Left lung (tissue), 10 donors: ENCODE measurements around the gene RAET1L. TPM values are rescaled to one million over a fixed set of nuclear protein-coding genes. Genes with fewer than 3 reads are reported as not detected.

Experiments
- ATAC-seq: fragments of 200-7000 bp; cut with Tn5 transposase; one replicate; pipeline ENCODE4 v1.9.1; 2020; ENCODE audit warnings: moderate library complexity
- DNase-seq, 4 donors: peaks; one replicate each; pipeline ENCODE4 v3.0.0-alpha.2; 2013 to 2020
- H3K27ac ChIP-seq, 2 donors: fragments of 200-600 bp; sonication (generic) in 1 of 2; one replicate each; pipeline versions ENCODE4 v1.5.0 to v1.8.0; 2020 to 2021
- H3K27me3 ChIP-seq, 2 donors: fragments of 200-600 bp; sonication (generic) in 1 of 2; one replicate each; pipeline versions ENCODE4 v1.5.0 to v1.8.0; 2020 to 2021
- H3K36me3 ChIP-seq, 2 donors: fragments of 200-600 bp; sonication (generic) in 1 of 2; one replicate each; pipeline versions ENCODE4 v1.5.0 to v1.8.0; 2020 to 2021
- H3K4me1 ChIP-seq, 2 donors: fragments of 200-600 bp; one replicate each; pipeline ENCODE4 v1.8.0; 2021
- H3K4me3 ChIP-seq, 2 donors: fragments of 200-600 bp; sonication (generic) in 1 of 2; one replicate each; pipeline versions ENCODE4 v1.5.0 to v1.8.0; 2020 to 2021; ENCODE audit warnings: mild to moderate bottlenecking in 1 of 2
- H3K9me3 ChIP-seq, 2 donors: fragments of 200-600 bp; sonication (generic) in 1 of 2; one replicate each; pipeline versions ENCODE4 v1.5.0 to v1.8.0; 2020 to 2021
- intact Hi-C, 2 donors: fragments of 100-400 bp; cut with DNase I; formaldehyde crosslinking; loops; one replicate each; pipeline versions ENCODE4 v1.11.2 to v1.14.2; 2022
- polyA plus RNA-seq, 6 donors: library from polyadenylated mRNA; unstranded; fragments of 120-200 nt; gene quantifications; one replicate each; pipeline ENCODE4 v1.2.1, GENCODE V29; 2013; ENCODE audit not compliant: insufficient read length in 6 of 6
- total RNA-seq, 2 donors: library from RNA; stranded (reverse); fragmentation: NEBNext Ultra II Directional; extraction: Animal tissue kit (Norgen Biotek cat#: 25700); gene quantifications; one replicate each; pipeline ENCODE4 v1.2.1, GENCODE V29; 2021
- TF ChIP-seq, protein P1 (sequence below), 2 donors: fragments of 200-600 bp; sonication (generic) in 1 of 2; IDR thresholded peaks; one replicate each; pipeline versions ENCODE4 v1.5.0 to v1.8.0; 2021; ENCODE audit warnings: antibody characterized with exemption in 2 of 2
- donor health status: DM: no; HTN: yes; CAD: no.
- donor health status: DM: no; HTN: no; CAD: no.

Gene RAET1L
- total and polyA plus RNA-seq, 8 donors, result 0.15 to 0.58 (median 0.17) TPM; not detected in 5

DNA sequence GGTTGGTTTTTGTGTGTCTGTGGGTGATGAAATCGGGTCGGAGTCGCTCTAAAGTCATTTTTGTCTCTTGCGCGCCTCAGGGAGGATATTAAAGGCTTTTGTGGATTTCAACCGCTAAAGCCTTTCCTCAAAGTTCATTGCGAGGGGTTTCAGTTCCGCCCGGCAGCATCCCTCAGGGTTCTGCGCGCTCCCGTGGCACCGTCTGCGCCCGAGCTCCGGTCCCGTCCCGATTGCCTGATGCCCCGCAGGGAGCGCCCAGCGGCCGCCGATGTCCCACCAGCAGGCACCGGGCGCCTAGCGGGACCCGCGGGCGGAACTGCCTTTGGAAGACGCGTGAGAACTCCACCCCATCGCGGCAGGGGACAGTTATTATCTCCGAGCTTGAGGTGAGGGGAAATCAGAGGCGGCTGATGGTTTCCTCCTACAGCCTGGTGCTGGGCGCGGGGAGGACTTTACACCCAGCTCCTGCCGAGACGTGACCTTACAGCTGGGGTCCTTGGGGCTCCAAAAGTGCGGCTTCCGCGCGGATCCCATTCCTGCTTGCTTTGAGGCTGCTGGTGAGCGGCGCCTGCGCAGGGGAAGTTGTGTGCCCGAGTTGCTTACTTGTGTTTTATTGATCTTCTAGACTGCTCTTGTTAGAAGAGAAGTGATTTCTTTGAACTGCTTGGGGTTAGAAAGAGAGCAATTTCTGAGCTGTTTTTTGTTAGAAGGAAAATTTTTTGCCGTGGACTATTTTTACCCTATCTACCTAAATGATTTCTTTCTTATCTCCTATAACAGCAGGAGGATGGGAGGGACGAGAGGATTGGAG is 34.5 kb downstream of the RAET1L start:
- no peaks in the 10 kb centered on the region for H3K9me3 ChIP-seq
- intact Hi-C loops, result no loop called here

DNA sequence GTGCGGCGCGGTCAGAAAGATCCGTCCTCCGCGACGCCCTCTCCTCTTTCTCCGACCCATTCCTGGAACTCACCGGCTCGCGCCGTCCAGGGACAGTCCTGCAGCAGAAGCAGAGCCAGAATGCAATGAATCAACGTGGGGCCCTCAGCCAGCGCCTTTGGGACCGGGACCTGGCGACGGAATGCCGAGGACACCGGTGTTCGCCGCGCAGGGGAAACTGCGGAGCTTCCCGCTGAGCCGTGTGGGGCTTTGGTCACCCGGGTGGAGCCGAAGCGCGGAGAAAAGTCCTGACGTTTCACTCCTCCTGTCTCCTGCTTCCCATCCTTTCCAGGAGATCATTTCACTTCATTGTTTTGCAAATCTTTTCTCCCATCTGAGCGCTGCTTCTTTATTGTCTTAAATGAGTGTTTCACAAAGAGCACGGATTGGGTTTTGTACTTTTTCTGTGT is 35.1 kb downstream of the RAET1L start:
- no peaks in the 10 kb centered on the region for H3K36me3 ChIP-seq
- no peak overlapping the region for H3K4me3 ChIP-seq
- H3K4me1 ChIP-seq, result peaks cover 7 to 18% of the 10 kb centered on the region in 2 donors
- peaks cover 87 to 100% of the 10 kb centered on the region in 2 donors for H3K27me3 ChIP-seq
- intact Hi-C loops, result no loop called here
- peak; percentile 22 for ATAC-seq
- DNase-seq, result no peak
- TF ChIP-seq, protein P1, sequence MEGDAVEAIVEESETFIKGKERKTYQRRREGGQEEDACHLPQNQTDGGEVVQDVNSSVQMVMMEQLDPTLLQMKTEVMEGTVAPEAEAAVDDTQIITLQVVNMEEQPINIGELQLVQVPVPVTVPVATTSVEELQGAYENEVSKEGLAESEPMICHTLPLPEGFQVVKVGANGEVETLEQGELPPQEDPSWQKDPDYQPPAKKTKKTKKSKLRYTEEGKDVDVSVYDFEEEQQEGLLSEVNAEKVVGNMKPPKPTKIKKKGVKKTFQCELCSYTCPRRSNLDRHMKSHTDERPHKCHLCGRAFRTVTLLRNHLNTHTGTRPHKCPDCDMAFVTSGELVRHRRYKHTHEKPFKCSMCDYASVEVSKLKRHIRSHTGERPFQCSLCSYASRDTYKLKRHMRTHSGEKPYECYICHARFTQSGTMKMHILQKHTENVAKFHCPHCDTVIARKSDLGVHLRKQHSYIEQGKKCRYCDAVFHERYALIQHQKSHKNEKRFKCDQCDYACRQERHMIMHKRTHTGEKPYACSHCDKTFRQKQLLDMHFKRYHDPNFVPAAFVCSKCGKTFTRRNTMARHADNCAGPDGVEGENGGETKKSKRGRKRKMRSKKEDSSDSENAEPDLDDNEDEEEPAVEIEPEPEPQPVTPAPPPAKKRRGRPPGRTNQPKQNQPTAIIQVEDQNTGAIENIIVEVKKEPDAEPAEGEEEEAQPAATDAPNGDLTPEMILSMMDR (IDR thresholded peaks at IDR 0.05), result no peak
- H3K9me3 ChIP-seq, result no peaks in the 10 kb centered on the region
- no peak overlapping the region for H3K27ac ChIP-seq

More for the DNA sequence above, 34.5 kb downstream of the RAET1L start:
- no peaks in the 10 kb centered on the region for H3K36me3 ChIP-seq
- H3K4me3 ChIP-seq, result no peak overlapping the region
- H3K27ac ChIP-seq, result no peak overlapping the region
- DNase-seq (peak in 1 of 4 donors; percentile 29), ATAC-seq (peak; percentile 23)
- TF ChIP-seq, protein P1 (IDR thresholded peaks at IDR 0.05), result no peak
- H3K4me1 ChIP-seq, result peaks cover 7 to 18% of the 10 kb centered on the region in 2 donors
- peaks cover 84 to 100% of the 10 kb centered on the region in 2 donors for H3K27me3 ChIP-seq

DNA sequence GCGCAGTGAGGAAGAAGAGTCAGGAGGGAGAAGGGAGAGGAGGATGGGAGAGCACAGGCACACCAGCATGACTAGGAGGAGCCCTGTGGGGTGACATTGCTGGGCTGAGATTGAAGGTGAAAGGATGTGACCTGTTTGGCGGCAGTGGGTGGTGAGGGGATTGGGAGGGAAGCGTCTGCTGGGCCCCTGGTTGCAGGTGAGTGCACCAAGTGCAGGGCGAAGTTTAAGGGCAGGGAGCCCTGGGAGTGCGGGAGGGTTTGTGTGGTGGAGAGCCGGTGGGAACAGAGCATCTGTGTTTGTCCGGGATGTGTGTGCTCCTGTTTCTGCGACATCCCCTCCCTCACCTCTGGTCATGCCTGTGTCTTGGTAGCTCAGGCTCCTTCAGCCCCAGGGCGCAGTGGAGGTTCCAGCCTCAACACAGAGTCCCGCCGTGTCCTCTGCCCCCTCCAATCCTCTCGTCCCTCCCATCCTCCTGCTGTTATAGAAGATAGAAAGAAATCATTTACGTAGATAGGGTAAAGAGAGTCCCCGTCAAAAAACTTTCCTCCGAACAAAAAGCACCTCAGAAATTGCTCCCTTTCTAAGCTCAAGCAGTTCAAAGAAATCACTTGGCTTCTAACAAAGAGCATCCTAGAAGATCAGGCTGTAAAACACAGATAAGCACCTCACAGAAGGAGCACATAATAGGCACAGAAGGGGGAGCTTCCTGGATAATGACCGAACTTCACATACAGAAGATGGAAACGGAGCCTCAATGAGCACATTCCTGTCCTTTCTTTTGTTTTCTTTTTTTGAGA is 36.6 kb downstream of the RAET1L start:
- H3K27ac ChIP-seq, result no peak overlapping the region
- peaks cover 85 to 95% of the 10 kb centered on the region in 2 donors for H3K27me3 ChIP-seq
- DNase-seq (no peak), ATAC-seq (no peak)
- H3K36me3 ChIP-seq, result no peaks in the 10 kb centered on the region
- H3K9me3 ChIP-seq, result no peaks in the 10 kb centered on the region
- intact Hi-C loops, result no loop called here
- TF ChIP-seq, protein P1 (IDR thresholded peaks at IDR 0.05), result no peak
- H3K4me1 ChIP-seq, result peaks cover 7 to 18% of the 10 kb centered on the region in 2 donors
- H3K4me3 ChIP-seq, result no peak overlapping the region

DNA sequence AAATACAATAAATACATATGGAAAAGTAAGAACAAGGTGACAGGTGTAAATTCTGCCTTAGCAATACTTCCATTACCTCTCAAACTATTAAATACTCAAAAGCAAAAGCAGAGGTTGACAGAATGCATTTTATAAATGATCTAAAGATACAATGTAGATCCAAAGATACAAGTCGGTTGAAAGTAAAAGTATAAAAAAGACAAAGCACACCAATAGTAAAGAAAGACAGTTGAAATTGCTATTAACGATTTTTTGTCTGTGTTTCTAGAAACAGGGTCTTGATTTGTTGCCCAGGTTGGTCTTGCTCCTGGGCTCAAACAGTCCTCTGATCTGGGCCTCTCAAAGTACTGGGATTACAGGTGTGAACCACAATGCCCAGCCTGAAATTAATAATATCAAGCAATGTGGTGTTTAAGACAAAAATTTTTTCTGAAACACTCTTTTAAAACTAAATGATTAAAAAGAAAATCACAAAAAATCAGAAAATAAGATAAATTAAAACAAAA is 37.7 kb downstream of the RAET1L start:
- TF ChIP-seq, protein P1 (IDR thresholded peaks at IDR 0.05), result no peak
- intact Hi-C loops, result no loop called here
- Histone ChIP-seq H3K4me1 (peaks cover 7 to 18% of the 10 kb centered on the region in 2 donors), H3K36me3 (no peaks in the 10 kb centered on the region), H3K27me3 (peaks cover 74 to 94% of the 10 kb centered on the region in 2 donors), H3K4me3 (no peak overlapping the region), H3K27ac (no peak overlapping the region), H3K9me3 (no peaks in the 10 kb centered on the region)
- DNase-seq (no peak), ATAC-seq (no peak)
